ENCODE results near the gene TMEM52.

Gene TMEM52

GRCh38 chr1:1914101-1914970, 4.7 kb downstream of the TMEM52 start:
- DNase-seq, result no peak

GRCh38 chr1:1911350-1912041, 7.6 kb downstream of the TMEM52 start:
- no peak for DNase-seq

GRCh38 chr1:1910651-1911331, 8.3 kb downstream of the TMEM52 start:
- DNase-seq, result no peak

GRCh38 chr1:1910033-1910465, 9.0 kb downstream of the TMEM52 start:
- DNase-seq, result no peak

- no peak for DNase-seq
These were observed 10.6 kb downstream of the TMEM52 start for GRCh38 chr1:1908506-1908791.

GRCh38 chr1:1907098-1907736, 11.9 kb downstream of the TMEM52 start:
- no peak for DNase-seq

- DNase-seq, result peak; percentile 88
These were observed 12.6 kb downstream of the TMEM52 start for GRCh38 chr1:1906185-1907097.

- DNase-seq, result no peak
These were observed 15.9 kb downstream of the TMEM52 start for GRCh38 chr1:1903224-1903623.

GRCh38 chr1:1901641-1902294, 17.3 kb downstream of the TMEM52 start:
- DNase-seq, result no peak

- DNase-seq, result no peak
These were observed 18.0 kb downstream of the TMEM52 start for GRCh38 chr1:1900883-1901640.

GRCh38 chr1:1899967-1900327, 19.1 kb downstream of the TMEM52 start:
- no peak for DNase-seq

- peak; percentile 37 for DNase-seq
These were observed 19.7 kb downstream of the TMEM52 start for GRCh38 chr1:1899266-1899966.

GRCh38 chr1:1898246-1898933, 20.7 kb downstream of the TMEM52 start:
- no peak for DNase-seq

GRCh38 chr1:1895456-1896336, 23.4 kb downstream of the TMEM52 start:
- DNase-seq, result no peak

GRCh38 chr1:1895060-1895418, 24.0 kb downstream of the TMEM52 start:
- DNase-seq, result no peak

GRCh38 chr1:1894354-1895059, 24.6 kb downstream of the TMEM52 start:
- no peak for DNase-seq

- no peak for DNase-seq
These were observed 25.1 kb downstream of the TMEM52 start for GRCh38 chr1:1893997-1894353.

Measured in 8988T (cell line).